NCI-H1105 treated with DMSO at 0.1 percent for 48 hours (cell line): ENCODE measurements around the gene CCDC138.
"Not testable (repeated sequence)": the region's sequence is repeated elsewhere in the genome, so short reads cannot be mapped to it uniquely, and the experiment has no call there.

Source experiments
- DNase-seq: peaks from one replicate; lab custom pipeline; 2025; lab: John Stamatoyannopoulos, UW

Gene CCDC138, protein sequence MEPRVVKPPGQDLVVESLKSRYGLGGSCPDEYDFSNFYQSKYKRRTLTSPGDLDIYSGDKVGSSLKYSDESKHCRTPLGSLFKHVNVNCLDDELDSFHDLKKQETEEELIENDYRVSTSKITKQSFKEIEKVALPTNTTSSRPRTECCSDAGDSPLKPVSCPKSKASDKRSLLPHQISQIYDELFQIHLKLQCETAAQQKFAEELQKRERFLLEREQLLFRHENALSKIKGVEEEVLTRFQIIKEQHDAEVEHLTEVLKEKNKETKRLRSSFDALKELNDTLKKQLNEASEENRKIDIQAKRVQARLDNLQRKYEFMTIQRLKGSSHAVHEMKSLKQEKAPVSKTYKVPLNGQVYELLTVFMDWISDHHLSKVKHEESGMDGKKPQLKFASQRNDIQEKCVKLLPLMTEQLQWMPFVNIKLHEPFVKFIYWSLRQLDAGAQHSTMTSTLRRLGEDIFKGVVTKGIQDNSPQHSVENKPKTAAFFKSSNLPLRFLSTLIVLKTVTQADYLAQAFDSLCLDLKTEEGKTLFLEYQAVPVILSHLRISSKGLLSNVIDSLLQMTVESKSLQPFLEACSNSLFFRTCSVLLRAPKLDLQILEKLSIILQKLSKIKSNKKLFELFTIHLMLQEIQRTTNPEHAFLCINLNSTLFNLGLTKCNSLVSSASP

DNA sequence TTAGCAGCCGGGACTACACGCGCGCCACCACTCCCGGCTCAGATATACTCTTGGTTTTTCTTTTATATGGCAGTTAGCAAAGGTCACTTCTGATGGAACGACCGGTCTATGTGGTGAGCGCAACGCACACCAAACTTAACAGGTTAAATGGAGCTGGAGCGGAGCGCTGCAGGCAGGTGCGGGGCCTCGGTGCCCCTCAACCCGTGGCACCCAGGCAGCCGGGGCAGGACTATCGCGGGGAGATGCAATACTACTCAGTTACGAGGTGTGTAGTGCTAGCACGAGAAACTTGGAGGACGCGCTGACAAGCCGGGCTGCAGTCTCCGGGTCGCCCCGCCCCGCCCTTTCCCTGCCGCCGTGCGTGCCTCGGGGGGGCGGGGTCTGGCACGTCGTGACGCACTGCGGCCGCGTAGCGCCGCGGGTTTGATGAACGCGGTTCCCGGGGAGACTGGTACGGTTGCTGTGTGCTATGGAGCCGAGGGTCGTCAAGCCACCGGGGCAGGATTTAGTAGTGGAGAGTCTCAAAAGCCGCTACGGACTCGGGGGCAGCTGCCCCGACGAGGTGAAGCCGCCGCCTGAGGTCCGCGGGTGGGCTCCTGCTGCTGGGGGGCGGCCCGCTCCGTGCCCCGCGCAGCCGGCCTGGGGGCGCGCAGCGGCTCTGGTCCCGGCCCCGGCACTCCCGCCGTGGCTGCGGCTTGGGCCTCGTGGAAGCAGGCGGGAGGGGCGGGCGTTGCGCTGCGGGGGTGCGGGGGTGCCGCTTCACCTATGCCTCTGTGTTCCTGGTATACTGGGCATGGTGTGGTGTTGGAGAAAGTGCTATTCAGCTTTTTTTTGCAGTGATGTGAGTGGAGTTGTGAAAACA, at the start of gene CCDC138:
Gene CCDC138 (plus strand): TSS at position 418 of the 862 bp plus-strand sequence. CDS start 52 bp downstream, at position 470.
- DNase-seq: peak; percentile 85

DNA sequence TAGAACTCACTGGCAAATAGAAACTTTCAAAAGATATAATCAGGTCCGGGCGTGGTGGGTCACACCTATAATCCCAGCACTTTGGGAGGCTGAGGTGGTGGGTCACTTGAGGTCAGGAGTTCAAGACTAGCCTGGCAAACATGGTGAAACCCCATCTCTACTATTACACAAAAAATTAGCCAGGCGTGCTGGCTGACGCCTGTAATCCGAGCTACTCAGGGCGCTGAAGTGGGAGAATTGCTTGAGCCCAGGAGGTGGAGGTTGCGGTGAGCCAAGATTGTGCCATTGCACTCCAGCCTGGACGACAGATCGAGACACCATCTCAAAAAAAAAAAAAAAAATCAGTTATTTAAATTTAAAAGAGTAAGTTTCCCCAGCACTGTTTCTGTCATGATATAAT, 28.6 kb upstream of the CCDC138 start:
- not testable (repeated sequence) for DNase-seq

DNA sequence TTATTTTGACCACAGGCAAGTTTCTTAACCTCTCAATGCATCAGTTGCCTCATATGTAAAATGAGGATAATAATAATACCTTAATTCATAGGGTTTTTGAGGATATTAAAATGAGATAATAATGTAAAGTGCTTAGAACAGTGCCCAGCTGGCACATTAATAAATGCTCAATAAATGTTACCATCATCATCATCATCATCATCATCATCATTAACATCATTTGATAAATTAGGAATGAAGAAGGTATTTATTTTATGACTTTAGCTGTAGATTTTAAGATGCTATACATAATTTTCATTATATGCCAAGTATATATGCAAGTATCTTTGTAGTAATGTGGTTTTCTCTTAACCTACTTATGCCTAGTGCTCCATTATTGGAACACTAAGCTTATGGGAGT, 24.0 kb upstream of the CCDC138 start:
- DNase-seq: not testable (repeated sequence)

DNA sequence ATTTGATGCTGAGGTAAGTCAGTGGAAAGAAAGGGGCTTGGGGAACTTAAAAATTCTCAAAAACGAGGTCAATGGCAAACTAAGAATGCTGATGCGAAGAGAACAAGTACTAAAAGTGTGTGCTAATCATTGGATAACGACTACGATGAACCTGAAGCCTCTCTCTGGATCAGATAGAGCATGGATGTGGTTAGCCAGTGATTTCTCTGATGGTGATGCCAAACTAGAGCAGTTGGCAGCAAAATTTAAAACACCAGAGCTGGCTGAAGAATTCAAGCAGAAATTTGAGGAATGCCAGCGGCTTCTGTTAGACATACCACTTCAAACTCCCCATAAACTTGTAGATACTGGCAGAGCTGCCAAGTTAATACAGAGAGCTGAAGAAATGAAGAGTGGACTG, 19.9 kb upstream of the CCDC138 start:
- not testable (repeated sequence) for DNase-seq

DNA sequence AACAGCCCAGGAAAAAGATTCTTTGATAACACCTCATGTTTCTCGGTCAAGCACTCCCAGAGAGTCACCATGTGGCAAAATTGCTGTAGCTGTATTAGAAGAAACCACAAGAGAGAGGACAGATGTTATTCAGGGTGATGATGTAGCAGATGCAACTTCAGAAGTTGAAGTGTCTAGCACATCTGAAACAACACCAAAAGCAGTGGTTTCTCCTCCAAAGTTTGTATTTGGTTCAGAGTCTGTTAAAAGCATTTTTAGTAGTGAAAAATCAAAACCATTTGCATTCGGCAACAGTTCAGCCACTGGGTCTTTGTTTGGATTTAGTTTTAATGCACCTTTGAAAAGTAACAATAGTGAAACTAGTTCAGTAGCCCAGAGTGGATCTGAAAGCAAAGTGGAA, 18.7 kb upstream of the CCDC138 start:
- DNase-seq: not testable (repeated sequence)

DNA sequence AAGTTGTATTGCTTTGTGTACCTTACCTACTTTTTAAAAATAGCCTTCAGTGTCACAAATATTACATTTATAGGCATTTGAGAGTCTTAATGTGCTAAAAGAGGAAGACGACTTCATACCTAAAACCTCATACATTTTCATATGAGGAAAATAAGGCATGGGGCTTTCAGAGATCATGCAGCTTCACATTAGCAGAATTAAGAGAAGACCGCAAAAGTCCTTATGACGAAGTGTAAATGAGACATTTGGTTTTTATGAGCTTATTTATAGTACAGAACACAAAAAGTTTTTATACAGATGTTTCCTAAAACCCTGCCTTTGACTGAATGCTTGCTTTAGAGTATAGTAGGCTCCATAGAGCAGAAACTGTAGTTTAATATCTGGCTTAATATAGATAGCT, 10.1 kb upstream of the CCDC138 start:
- DNase-seq: no peak

DNA sequence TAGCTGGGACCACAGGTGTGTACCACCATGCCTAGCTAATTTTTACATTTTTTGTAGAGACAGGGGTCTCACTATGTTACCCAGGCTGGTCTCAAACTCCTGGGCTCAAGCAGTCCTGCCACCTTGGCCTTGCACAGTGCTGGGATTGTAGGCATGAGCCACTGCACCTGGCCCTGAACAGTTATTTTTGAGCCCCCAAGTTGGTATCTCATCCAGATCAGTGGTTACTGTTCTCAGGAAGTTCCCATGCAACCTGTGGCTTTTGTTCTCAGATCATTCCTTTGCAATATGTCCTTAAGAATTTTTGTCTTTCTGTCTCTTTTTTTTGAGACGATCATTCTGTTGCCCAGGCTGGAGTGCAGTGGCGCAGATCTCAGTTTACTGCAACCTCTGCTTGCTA, 7.7 kb upstream of the CCDC138 start:
- DNase-seq: no peak

DNA sequence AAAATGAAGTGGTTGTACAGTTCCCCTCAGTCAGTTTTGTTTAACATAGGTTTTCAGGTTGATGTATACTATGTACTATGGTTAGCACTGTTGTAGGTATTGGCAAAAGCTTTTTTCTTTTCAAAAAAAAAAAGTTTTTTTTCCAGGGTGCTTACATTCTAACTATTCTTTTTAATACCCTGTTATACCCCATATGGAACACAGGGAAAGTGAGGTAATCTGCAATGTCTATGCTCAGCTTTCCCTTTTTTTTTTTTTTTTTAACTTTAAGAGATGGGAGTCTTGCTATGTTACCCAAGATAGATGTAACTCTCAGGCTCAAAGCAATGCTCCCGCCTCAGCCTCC, 590 bp upstream of the CCDC138 start:
- DNase-seq: no peak

DNA sequence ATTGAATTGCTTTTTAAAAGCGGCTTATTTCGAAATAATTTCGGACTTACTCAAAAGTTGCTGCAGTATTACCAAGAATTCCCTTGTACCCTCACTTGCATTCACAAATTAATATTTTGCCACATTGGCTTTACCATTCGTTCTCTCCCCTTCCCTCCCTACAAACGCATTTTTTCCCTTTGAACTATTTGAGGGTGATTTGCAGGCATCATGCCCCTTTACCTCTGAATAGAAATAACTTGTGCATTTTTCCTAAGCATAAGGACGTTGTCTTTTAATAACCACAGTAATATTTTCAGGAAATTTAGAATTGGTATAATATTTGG, 608 bp downstream of the CCDC138 start:
- no peak for DNase-seq

DNA sequence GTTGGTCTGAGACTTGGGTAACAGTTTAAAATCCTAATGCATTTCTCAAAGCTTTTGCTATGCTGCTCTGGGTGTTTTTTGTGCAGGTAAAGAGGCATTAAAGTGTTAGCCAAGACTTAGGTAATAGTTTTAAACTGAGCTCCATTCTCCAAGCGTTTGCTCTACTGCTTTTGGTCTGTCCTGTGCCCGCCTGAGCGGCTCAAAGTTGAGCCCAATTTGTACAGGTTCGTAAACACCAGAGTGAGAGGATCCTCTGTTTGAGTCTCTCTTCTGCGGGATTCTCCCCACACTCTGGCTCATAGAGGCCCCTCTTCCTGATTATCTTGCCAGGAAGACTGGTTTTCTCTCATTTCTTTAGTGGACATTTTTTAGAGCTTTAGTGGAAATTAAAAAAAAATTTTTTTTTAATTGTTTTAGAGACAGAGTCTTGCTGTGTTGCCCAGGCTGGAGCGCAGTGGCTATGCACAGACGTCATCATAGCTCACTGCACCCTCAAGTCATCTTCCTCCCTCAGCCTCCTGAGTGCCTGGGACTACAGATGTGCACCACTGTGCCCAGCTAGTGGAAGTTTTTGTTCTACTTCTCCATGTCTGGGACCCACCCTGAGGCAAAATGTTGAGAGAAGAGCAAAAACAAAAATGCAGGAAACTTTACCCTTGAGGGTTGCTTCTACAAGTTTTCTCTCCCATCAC, 16.6 kb downstream of the CCDC138 start:
- DNase-seq: no peak

DNA sequence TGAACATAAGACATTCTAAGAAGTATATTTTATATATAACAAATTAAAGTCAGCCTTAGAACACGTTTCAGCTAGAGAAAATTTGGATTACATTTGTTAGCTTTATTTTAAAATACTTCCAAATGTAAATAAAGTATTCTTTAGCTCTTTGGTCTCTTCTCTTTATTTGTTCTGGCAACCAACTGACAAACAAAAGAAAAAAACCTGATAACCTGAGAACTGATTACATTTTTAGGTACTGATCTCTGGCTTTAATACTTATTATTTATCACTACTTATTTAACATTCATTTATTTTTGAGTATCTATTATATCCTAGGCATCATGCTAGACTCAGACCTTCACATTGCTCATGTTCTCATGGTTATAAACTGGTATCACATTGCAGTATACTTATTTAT, 18.5 kb downstream of the CCDC138 start:
- DNase-seq: no peak

DNA sequence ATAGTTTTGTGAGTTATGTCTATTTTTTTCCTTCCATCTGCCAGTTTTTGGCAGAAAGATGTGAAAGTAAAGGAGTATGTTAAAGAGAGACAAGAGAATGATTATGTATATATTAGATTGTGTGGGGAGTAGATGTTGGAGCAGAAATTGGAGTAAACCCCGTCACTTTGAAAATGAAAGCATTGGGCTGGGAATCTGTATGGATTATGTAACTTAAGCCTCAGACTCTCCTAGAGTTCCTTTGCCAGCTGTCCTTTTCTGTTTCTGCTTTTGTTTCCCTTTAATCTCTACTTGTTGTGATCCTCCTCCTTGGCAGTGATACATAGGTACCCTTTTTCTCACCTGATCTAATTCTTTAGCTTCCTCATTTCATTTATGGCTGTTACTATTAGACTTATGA, 19.2 kb downstream of the CCDC138 start:
- no peak for DNase-seq

DNA sequence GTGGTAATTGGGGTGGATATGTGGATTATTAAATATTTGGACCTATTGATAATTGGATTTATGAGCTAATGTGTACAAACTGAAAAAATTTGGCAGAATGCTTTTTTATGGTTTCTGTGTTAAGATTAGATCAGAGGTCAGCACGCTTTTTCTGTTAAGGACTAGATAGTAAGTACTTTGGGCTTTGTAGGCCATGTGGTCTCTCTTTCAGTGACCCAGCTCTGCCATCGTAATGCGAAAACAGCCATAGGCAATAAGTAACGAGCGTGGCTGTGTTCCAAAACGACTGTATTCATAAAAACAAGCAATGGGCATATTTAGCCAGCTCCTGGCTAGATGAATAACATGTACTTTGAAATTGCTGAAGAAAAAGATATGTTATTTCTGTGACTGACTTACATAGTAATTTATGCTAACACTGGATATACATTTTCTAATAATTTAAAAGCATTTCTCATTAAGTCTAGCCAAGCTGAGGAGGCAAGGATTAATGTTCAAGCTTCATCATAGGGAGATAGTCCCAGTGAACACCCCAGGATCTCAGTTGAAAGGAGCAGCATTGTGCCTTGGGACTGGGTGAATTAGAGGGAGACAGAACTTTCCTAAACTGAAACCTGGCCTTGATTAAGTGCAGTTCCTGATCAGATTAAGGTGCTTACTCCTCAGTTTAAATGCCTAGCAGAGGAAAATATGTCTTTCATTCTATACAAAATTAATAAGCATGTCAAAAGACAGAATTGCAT, 20.0 kb downstream of the CCDC138 start:
- peak; percentile 9 for DNase-seq

DNA sequence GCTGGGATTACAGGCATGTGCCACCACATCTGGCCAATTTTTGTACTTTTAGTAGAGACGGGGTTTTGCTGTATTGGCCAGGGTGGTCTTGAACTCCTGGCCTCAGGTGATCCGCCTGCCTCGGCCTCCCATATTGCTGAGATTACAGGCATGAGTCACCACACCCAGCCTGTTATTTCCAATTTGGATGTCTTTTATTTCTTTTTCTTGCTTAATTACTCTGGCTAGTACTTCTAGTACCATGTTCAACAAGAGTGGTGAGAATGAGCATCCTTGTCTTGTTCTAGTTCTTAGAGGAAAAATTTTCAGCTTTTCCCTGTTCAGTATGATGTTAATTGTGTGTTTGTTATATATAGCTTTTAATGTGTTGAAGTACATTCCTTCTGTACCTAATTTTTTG, 23.4 kb downstream of the CCDC138 start:
- no peak for DNase-seq

DNA sequence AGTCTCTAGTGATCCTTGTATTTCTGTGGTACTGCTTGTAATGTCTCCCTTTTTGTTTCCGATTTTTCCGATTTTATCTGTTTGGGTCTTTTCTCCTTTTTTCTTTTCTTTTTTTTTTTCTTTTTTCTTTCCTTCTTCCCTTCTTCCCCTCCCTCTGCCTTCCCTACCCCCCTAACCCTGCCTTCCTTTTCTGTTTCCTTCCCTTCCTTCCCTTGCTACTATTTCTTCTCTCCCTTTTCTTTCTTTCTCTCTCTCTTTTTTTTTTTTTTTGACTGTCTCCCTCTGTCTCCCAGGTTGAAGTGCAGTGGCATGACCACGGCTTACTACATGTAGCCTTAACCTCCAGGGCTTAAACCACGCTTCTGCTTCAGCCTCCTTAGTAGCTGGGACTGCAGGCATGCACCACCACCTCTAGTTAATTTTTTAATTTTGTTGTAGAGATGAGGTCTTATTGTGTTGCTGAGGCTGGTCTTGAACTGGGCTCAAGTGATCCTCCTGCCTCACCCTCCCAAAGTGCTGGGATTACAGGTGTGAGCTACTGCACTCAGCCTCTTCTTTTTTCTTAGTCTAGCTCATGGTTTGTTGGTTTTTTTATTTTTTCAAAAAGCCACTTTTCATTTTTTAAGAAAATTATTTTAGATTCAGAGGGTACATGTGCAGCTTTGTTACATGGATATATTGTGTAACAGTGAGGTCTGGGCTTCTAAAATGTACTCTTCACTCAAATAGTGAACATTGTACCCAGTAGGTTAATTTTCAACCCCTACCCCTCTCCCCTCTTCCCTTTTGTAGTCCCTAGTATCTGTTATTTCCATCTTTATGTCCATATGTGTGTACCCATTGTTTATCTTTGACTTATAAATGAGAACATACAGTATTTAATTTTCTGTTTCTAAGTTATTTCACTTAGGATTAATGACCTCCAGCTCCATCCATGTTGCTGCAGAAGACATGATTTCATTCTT, 24.7 kb downstream of the CCDC138 start:
- no peak for DNase-seq

DNA sequence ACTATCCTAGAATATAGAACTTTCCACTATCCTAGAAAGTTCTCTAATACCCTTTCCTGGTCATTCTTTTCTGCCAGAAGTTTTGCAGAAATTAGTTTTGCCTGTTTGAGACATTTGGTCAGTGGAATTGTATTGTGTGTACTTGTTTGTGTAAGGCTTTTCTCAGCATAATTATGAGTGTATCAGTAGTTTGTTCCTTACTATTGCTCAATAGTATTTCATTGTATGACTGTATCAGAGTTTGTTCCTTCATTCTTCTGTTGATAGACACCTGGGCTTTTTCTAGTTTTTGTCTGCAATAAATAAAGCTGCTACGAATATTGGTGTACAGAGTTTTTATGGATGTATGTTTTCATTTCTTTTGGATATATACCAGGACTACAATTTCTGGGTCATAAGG, 27.2 kb downstream of the CCDC138 start:
- no peak for DNase-seq

DNA sequence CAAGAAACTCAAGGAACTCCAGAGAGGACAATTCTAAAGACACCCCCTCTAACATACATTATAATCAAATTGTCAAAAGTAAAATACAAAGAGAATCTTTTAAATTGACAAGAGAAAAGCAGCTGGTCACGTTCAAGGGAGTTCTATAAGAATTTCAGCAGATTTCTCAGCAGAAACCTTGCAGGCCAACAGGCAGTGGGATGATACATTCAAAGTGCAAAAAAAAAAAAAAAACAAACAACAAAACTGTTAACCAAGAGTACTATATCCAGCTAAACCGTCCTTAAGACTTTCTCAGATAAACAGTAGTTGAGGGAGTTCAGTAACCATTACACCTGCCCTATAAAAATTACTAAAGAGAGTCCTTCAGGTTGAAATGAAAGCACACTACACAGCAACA, 33.9 kb downstream of the CCDC138 start:
- no peak for DNase-seq

DNA sequence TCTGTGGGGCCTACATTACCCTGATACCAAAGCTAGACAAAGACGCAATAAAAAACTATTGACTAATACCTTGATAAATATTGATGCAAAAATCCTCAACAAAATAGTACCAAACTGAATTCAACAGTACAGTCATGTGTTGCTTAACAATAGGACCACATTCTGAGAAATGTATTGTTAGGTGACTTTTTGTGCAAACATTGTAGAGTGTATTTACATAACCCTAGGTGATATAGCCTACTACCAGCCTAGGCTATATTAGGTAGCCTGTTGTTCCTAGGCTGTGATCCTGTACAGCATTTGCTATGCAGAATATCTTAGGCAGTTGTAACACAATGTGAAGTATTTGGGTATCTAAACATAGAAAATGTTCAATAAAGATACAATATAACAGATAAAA, 36.7 kb downstream of the CCDC138 start:
- no peak for DNase-seq

DNA sequence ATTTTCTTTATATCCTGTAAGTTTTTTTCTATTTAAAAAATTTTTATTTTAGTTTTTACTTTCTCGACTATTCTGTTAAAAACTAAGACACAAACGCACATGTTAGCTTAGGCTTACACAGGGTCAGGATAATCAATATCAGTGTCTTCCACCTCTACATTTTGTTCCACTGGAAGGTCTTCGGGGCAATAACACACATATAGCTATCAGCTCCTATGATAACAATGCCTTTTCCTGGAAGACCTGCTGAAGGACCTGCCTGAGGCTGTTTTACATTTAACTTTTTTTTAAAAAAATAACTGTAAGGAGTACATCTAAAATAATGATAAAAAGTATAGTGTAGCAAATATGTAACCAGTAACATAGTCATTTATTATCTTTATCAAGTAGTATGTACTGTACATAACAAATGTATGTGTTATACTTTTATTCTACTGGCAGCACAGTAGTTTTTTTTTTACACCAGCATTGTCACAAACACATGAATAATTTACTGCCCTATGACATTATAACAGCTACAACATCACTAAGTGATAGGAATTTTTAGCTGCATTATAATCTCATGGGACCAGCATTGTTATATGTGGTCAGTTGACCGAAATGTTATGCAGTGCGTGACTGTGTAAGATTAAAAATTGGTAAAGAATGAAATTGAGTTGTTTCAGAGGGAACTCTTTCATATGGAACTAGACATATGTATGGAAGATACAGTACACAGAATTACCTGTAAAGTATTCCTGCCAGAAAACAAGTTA, 37.9 kb downstream of the CCDC138 start:
- DNase-seq: no peak

DNA sequence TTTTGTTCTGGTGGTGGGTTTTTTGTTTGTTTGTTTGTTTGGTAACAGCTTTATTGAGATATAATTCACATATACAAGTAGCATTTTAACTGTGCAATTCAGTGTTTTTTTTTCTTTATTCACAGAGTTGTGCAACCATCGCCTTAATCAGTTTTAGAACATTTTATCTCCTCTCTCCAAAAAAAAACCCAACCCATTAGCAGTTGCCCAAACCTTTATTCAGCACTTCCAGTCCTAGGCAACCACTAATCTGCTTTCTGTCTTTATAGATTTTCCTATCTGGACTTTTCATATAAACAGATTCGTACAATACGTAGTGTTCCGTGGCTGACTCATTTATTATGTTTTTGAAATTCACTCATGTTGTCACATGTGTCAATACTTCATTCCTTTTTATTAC, 38.7 kb downstream of the CCDC138 start:
- no peak for DNase-seq
